Purkinje cell (primary cell): ENCODE measurements around the gene CT47B1. TPM values are rescaled to one million over a fixed set of nuclear protein-coding genes. Genes with fewer than 3 reads are reported as not detected.

Source experiments
- polyA plus RNA-seq: library from polyadenylated mRNA; unstranded; fragments of >200 nt; fragmentation: Nextera tagmentation; gene quantifications from 2 replicates; pipeline ENCODE4 v1.2.1, GENCODE V29; 2014

CT47B1 gene
- not detected in 2 replicates for polyA plus RNA-seq

DNA sequence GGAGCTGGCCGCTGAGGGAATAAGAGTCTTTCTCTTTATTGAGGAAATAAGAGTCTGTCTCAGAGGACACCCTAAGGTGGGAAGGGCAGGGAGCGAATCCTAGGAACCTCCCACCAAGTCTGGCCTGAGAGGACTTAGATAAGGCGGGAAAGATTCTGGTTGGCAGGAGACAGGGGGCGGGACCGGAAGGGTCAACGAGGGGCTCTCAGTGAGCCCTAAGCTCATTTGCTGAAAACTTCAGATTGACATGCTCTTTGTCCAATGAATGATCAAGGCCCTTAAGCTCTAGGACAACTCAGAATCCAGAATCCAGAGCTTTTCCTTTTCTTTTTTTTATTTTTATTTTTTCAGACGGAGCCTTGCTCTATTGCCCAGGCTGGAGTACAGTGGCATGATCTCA lies at the start of gene CT47B1:
CT47B1 (minus strand) TSS at position 101 of the 400 bp plus-strand sequence. CDS start 196 bp downstream, outside the sequence.

Other genes with a start within 250 kb of the CT47B1 start
- 38.0 and 89.5 TPM in 2 replicates for gene C1GALT1C1, start 245.8 kb downstream of the CT47B1 start, polyA plus RNA-seq
- not detected in 2 replicates for gene CT47A11, start 61.3 kb upstream of the CT47B1 start, polyA plus RNA-seq
- gene CT47A10, start 66.2 kb upstream of the CT47B1 start, polyA plus RNA-seq = not detected in 2 replicates
- not detected in 2 replicates for gene CT47A9, start 71.0 kb upstream of the CT47B1 start, polyA plus RNA-seq
- gene CT47A8, start 75.9 kb upstream of the CT47B1 start, polyA plus RNA-seq = not detected in 2 replicates
- gene CT47A7, start 80.7 kb upstream of the CT47B1 start, polyA plus RNA-seq = not detected in 2 replicates
- gene CT47A6, start 85.6 kb upstream of the CT47B1 start, polyA plus RNA-seq = not detected in 2 replicates
- not detected in 2 replicates for gene CT47A5, start 90.5 kb upstream of the CT47B1 start, polyA plus RNA-seq
- gene CT47A4, start 95.3 kb upstream of the CT47B1 start, polyA plus RNA-seq = not detected in 2 replicates
- not detected in 2 replicates for gene CT47A3, start 100.2 kb upstream of the CT47B1 start, polyA plus RNA-seq
- gene CT47A2, start 105.1 kb upstream of the CT47B1 start, polyA plus RNA-seq = not detected in 2 replicates
- gene CT47A1, start 109.9 kb upstream of the CT47B1 start, polyA plus RNA-seq = not detected in 2 replicates
- 0.44 and 2.1 TPM in 2 replicates for gene GLUD2, start 171.7 kb upstream of the CT47B1 start, polyA plus RNA-seq